Left lobe of liver (tissue), 2 donors: Measurements from ENCODE around the gene CD84. TPM values are rescaled to one million over a fixed set of nuclear protein-coding genes. Genes with fewer than 3 reads are reported as not detected.
"Not testable (repeated sequence)": the region's sequence is repeated elsewhere in the genome, so short reads cannot be mapped to it uniquely, and the experiment has no call there.

Source experiments
- ATAC-seq: fragments of 200-7000 bp; cut with Tn5 transposase; one replicate; pipeline ENCODE4 v1.9.1; 2020; ENCODE audit warnings: mild to moderate bottlenecking, moderate library complexity
- DNase-seq: peaks from one replicate; pipeline ENCODE4 v3.0.0-alpha.2; 2020; ENCODE audit warnings: low spot score
- total RNA-seq: library from RNA; stranded (reverse); gene quantifications from one replicate; pipeline ENCODE4 v1.2.1, GENCODE V29; 2021
- donor health status: DM: no; HTN: no; CAD: no; lungs with moderate emphysema.
- donor health status: DM: no; HTN: yes; CAD: no.

The CD84 gene
- total RNA-seq, 1 donor from 2014 or later, result 3.2 TPM

DNA sequence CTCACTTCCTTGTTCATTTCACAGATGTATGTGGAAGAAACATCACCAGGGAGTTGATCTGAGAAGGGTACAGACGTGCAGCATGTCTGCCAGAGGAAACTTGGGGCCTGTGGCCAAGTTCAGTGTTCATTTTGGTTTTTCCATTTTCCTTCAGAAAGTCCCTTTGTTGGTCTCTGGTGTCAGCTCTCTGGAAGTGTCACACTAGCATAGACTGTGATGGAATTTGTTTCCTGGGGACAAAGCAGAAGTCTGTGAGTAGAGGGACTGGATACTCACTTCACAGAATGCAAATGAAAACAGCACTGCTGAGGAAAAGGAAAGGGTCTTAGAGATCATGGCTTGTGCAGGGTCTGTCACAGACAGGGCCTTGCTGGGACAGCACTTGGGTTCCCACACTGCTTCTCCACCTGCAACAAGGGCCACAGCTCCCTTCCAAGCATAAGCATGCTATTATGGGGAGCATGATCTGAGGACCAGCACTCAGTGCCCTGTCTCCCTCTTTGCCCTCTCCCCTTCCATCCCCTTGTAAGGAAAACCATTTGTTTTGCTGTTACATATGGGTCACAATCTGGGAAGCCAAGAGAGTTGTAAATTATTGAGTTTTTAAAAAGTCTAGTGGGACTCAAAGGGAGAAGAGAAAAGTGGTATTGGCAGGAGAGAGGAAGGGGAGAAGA lies 31.4 kb upstream of the CD84 start:
- no peak for ATAC-seq
- DNase-seq, result no peak

DNA sequence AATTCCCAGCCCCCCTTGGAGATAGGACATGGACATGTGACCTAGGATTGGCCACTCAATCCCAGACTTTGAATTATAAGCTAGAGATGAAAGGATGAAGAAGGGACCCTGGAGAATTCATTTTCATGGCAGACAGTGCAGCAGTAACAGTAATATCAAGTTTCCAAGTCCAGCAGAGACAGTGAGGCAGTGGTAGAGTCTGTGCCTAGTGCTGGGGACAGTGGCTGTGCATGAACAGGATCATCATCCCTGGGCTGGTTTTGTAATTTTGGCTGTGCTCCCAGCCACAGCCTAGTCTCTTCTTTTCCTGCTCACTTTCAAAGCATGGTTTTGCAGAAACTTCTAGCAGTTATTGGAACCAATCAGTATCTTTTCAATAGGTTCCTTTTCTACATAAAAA lies 29.6 kb upstream of the CD84 start:
- ATAC-seq, result peak; percentile 48

GRCh38 chr1:160608514-160608913 lies 29.2 kb upstream of the CD84 start:
- no peak for ATAC-seq

More for the DNA sequence above, 29.6 kb upstream of the CD84 start:
- DNase-seq, result no peak

GRCh38 chr1:160608057-160608456 lies 28.8 kb upstream of the CD84 start:
- ATAC-seq (peak; percentile 9), DNase-seq (no peak)

More at GRCh38 chr1:160608514-160608913, 29.2 kb upstream of the CD84 start:
- DNase-seq, result no peak

DNA sequence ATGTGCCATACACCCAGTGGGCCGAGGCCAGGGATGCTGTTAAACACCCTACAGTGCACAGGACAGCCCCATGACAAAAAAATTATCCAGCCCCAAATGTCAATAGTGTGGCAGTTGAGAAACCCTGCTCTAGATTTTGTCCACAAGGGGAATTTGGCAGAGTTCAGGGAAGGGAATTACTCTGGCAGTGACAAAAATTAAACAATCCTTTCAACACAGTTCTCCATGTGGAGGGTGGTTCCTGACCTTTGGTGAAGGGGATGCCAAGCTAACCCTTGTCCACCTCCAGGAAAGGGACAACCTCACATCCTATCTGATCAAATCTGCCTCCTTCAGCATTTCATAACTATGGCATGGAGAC lies 28.4 kb upstream of the CD84 start:
- ATAC-seq, result peak; percentile 82
- DNase-seq, result peak; percentile 52

- ATAC-seq (peak; percentile 95), DNase-seq (peak; percentile 48)
Measured at GRCh38 chr1:160607011-160607671, 27.8 kb upstream of the CD84 start.

DNA sequence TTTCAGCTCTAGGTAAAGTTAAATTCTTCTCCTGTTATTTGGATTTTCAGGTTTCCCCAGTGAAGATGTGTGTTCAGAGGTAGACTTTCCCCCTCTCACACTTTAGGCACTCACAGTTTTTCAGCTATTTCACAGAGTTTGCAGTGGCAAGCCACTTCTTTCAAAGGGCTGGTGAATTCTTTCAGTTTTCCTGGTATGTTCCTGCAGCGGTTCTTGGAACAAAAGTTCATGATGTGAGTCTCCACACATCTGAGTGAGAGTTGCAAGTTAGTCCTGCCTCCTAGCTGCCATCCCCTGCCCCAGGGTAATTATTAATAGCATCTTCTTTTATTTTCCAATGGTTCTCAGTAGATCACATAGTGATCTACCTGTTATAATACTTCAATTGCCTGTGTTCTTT lies 27.3 kb upstream of the CD84 start:
- ATAC-seq (no peak), DNase-seq (no peak)

GRCh38 chr1:160605792-160606479 lies 26.6 kb upstream of the CD84 start:
- no peak for DNase-seq
- no peak for ATAC-seq

DNA sequence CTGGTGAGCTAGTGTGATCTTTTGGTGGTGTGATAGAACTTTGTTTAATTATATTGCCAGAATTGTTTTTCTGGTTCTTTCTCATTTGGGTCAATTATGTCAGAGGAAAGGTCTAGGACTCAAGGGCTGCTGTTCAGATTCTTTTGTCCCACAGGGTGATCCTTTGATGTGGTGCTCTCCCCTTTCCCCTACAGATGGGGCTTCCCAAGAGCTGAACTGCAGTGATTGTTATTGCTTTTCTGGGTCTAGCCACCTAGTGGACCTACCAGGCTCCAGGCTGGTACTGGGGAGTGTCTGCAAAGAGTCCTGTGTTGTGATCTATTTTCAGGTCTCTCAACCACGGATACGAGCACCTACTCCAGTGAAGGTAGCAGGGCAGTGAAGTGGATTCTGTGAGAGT lies 25.9 kb upstream of the CD84 start:
- no peak for ATAC-seq
- no peak for DNase-seq

- no peak for ATAC-seq
- DNase-seq, result no peak
Measured at GRCh38 chr1:160597705-160598104, 18.4 kb upstream of the CD84 start.

GRCh38 chr1:160597051-160597450 lies 17.8 kb upstream of the CD84 start:
- no peak for DNase-seq
- ATAC-seq, result no peak

DNA sequence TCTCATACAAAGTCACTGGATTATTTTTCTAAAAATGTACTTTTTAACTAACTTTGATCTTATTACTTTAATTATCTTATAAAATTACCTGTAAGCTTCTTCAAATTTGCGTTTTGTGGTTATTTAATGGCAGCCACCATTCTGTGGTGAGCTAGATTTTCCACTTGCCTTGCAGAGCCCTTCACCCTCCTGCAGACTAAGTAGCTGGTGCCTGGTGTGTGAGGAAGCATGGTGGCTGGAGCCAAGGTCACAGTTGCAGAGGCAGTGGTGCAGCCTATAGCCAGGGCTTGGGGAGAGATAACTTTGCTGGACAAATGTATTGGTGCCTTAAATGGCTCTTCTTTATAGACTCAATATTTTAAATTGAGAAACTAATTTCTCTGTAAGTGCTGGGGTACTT lies 11.2 kb upstream of the CD84 start:
- ATAC-seq, result no peak
- no peak for DNase-seq

DNA sequence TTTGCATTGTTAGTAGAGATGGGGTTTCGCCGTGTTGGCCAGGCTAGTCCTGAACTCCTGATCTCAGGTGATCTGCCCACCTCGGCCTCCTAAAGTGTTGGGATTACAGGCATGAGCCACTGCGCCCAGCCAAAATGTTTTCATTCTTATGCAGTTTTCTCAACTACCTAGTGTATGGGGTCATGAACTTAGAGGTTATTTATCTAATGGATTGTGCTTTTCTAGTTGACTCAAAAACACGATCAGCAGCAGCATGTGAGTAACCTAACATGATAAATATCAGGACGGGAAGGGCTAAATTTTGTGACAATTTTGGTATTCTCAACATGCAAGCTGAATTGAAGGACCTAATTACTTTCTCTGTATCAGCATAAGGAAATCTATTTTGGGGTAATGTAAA lies 9.2 kb upstream of the CD84 start:
- DNase-seq, result no peak
- ATAC-seq, result peak; percentile 45

GRCh38 chr1:160584784-160585183 lies 5.5 kb upstream of the CD84 start:
- ATAC-seq, result peak; percentile 78
- no peak for DNase-seq

DNA sequence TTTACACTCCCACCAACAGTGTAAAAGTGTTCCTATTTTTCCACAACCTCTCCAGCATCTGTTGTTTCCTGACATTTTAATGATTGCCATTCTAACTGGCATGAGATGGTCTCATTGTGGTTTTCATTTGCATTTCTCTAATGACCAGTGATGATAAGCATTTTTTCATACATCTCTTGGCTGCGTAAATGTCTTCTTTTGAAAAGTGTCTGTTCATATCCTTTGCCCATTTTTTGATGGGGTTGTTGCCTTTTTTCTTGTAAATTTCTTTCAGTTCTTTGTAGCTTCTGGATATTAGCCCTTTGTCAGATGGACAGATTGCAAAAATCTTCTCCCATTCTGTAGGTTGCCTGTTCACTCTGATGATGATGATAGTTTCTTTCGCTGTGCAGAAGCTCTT lies 3.7 kb upstream of the CD84 start:
- ATAC-seq, DNase-seq: not testable (repeated sequence)

DNA sequence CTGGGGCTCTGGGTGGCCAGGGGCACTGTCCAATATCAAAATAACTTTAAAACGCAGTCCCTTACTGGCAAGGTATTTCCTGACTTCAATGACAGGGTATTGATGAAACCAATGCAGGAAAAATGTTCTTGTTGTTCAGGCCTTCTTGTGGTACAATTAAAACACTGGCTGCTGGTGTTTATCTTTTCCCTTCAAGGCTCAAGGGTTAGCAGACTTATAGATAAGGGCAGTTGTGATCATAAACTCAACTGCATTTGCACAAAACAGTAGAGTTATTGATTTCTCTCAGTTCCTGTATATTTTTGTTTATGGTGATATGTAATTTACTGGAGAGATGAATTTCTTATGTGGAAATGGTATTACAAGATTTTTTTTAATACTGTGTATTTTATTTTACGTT lies 2.7 kb upstream of the CD84 start:
- ATAC-seq, result no peak

DNA sequence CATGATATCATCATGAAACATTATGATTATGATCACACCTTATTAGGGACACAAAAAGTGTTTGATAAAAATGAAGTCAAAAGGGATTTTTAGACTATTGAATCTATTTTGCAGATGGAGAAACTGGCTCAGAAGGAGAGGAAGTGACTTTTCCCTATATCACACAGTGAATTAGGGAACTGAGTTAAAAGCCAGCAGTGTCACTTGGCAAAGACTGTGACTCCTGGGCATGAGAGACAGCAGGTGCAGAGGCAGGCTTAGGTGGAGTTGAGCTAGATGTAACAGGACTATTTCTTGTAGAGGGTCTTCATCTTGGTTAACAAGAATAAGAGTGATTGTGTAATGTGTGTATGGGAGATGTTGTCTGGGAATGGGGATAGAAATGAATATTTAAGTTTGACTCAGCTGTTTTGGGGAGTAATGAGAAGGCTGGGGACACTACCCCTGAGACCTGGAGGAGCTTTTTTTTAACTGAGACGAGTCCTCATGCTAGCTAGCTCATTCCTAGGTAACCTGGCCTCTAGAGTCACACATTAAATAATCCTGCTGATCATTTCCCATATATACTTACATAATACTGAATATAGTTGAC lies 1.0 kb upstream of the CD84 start:
- no peak for DNase-seq
- no peak for ATAC-seq

More for the DNA sequence above, 2.7 kb upstream of the CD84 start:
- no peak for DNase-seq

DNA sequence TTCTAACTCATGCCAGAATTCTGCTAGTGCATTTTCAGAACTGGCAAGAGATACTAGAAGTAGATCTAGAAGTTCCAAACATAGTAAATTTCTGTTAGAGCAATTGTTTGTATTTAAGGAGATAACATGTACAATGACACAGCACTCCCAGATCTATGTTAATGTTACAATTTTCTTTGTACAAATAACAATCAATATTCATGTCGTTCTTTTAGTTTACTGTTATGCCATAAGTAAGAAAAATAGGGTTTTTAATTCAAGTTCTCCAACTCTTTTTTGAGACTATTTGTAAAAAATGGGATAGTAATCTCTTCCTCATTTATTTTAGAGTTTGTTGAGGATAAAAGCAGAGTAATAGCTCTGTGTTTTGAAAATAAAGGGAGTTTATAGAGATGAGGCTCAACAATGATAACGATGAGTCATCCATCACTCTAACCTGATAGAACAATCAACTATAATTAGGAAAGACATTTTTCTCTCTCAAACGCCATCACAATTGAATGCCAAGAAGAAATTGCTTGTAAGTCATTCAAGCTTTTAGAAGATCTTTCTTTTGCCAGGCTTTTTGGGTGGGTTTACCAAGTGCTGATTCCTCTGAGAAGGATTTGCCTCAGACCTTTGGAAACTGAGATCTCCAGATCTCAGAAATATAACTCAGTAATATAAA lies 638 bp downstream of the CD84 start:
- DNase-seq (no peak), ATAC-seq (no peak)

DNA sequence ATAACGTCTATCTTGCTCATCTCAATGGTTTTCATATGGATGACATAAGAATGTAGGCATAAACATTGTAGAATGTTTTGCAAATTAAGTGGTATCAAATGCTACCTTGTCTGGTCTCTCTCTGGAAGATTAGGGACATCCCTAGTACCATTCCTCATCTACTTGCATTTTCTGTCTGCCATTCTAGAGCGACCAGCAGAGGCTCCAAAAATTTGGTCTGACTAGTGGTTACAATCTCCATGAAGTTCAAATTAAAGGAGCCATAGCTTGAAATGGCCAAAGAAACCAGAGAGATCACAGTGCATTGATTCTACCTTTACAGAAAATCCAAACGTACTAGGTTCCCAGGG lies 1.1 kb downstream of the CD84 start:
- DNase-seq (no peak), ATAC-seq (no peak)

DNA sequence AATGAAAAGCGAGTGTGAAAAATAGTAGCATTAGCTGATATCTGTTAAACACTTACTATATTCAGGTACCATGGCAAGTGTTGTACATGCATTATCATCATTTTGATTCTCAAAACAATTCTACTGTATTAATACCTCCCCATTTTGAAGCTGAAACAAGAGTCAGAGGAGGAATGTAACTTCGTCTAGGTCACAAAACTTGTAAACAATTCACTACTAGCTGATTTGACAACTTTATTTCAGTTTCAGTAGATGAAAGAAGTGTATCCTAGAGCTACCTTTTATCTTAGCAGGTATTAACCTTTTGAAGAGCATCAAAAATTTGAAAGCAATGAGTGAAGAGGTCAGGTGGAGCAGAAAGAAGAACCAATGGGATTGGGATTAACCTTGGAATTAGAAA lies 1.6 kb downstream of the CD84 start:
- ATAC-seq, result no peak
- no peak for DNase-seq

GRCh38 chr1:160576884-160577283 lies 2.4 kb downstream of the CD84 start:
- DNase-seq, result no peak
- no peak for ATAC-seq
